ENCODE results near the gene SPTBN4.

Gene SPTBN4

DNA sequence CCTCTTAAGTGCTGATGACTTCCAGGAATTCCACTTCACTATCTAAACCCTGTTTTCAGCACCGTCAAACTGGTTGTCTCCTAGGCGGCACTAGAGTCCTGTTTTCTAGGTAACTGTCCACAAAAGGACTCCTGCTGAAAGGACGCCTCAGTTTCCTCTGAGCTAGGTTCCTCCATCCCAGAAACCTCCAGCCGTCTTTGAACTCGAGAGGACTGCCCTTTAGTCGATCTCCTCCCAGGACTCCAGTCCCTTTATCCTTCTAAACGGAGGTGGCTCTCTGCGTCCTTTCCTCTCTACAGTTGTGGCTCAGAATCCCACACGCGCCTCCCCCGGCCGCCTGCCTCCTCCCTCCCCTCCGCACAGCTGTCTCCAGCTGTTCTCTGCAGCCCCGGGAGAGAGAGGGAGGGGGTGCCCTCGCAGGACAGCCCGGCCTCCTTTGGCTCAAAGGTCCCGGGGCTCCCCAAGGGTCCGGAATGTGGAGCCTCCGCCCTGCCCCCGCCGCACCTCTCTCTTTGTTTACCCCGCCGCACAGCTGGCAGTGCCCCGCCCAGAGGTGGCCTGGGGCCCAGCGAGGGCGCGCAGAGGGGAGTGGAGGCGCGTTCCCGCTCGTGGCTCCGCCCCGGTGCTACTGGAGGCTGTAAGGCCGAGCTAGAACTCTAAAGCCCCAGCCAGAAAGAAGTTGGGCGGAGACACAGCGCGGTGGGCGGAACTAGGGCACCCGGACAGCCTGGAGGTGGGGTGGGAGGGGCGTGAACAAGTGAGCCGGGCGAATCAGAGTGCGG, 136.8 kb downstream of the SPTBN4 start:
- Histone ChIP-seq H2BK5ac (ENCODE audit: low read depth, low read length, poor library complexity, severe bottlenecking) (no peak overlapping the region), H3K23ac (ENCODE audit: low read length in 2 of 2) (no peak overlapping the region), H3K4me1 (ENCODE audit: control insufficient read depth, insufficient read depth, low read depth, low read length) (peaks cover 38% of the 10 kb centered on the region), H4K91ac (ENCODE audit: low read length) (peak overlapping the region; percentile 37), H3K4me3 (ENCODE audit: insufficient read depth in 1 of 2, low read depth in 1 of 2, low read length in 2 of 2) (peak overlapping the region; percentile 31 to 61), H2BK12ac (ENCODE audit: low read length in 2 of 2) (peak overlapping the region in 1 of 2 experiments; percentile 99), H3K9me3 (ENCODE audit: control insufficient read depth, low read length) (no peaks in the 10 kb centered on the region), H3K79me1 (replicated peaks; ENCODE audit: low read length, poor library complexity, severe bottlenecking) (peaks cover 1% of the 10 kb centered on the region), H3K18ac (ENCODE audit: low read depth in 1 of 2, low read length in 2 of 2) (peak overlapping the region; percentile 35 to 83), H2BK15ac (ENCODE audit: low read depth, poor library complexity, severe bottlenecking) (no peak overlapping the region), H2AK5ac (ENCODE audit: low read length, severe bottlenecking) (no peak overlapping the region), H4K8ac (ENCODE audit: low read length) (no peak overlapping the region), H2BK120ac (ENCODE audit: low read depth, low read length) (no peak overlapping the region), H3K4me2 (ENCODE audit: low read length, poor library complexity, severe bottlenecking) (peak overlapping the region; percentile 57), H3K36me3 (ENCODE audit: control insufficient read depth in 1 of 2, insufficient read depth in 2 of 2, low read depth in 1 of 2, low read length in 2 of 2) (peaks cover 0 to 10% of the 10 kb centered on the region in 2 experiments), H3K4ac (ENCODE audit: low read depth in 1 of 2, low read length in 2 of 2) (peak overlapping the region in 1 of 2 experiments; percentile 55), H2AFZ (ENCODE audit: low read depth, low read length) (no peak overlapping the region), H3K14ac (ENCODE audit: low read length in 2 of 2) (no peak overlapping the region), H3K9ac (ENCODE audit: low read length) (peak overlapping the region; percentile 64), H3K27me3 (ENCODE audit: control insufficient read depth in 1 of 2, insufficient read depth in 1 of 2, low read length in 2 of 2) (peaks cover 22 to 39% of the 10 kb centered on the region in 2 experiments), H3K27ac (ENCODE audit: low read length, poor library complexity, severe bottlenecking) (peak overlapping the region; percentile 34)
- peak; percentile 98 for DNase-seq
- under 1% methylated on average over 43 of the region's 43 CpGs for WGBS

DNA sequence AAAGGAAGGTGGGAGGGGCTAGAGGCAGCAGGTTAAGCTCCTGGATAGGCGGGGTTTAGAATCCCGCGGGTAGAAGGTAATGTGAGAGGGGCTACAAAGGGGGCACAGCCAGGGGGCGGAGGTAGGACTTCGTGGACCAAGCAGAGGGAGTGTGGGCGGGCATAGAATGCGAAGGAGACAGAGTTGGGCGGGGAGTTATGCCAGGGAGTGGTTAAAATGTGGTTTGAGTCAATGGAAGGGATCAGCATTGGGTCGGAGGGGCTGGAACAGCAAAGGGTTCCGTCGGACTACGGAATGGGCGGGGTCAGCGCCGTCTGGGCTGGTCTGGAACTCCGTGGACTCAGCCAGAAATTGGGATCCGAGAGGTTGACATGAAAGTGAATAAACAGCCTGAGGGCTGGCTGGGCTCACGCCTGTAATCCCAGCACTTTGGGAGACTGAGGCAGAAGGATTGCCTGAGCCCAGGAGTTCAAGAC, 137.4 kb downstream of the SPTBN4 start:
- Histone ChIP-seq H2AK5ac (ENCODE audit: low read length, severe bottlenecking) (no peak overlapping the region), H2BK120ac (ENCODE audit: low read depth, low read length) (no peak overlapping the region), H2AFZ (ENCODE audit: low read depth, low read length) (no peak overlapping the region), H3K18ac (ENCODE audit: low read depth in 1 of 2, low read length in 2 of 2) (peak overlapping the region in 1 of 2 experiments; percentile 5), H4K91ac (ENCODE audit: low read length) (no peak overlapping the region), H3K27ac (ENCODE audit: low read length, poor library complexity, severe bottlenecking) (no peak overlapping the region), H2BK5ac (ENCODE audit: low read depth, low read length, poor library complexity, severe bottlenecking) (no peak overlapping the region), H3K4me3 (ENCODE audit: insufficient read depth in 1 of 2, low read depth in 1 of 2, low read length in 2 of 2) (peak overlapping the region in 1 of 2 experiments; percentile 61), H3K9ac (ENCODE audit: low read length) (peak overlapping the region; percentile 11), H3K36me3 (ENCODE audit: control insufficient read depth in 1 of 2, insufficient read depth in 2 of 2, low read depth in 1 of 2, low read length in 2 of 2) (peaks cover 0 to 10% of the 10 kb centered on the region in 2 experiments), H3K79me1 (replicated peaks; ENCODE audit: low read length, poor library complexity, severe bottlenecking) (no peaks in the 10 kb centered on the region), H3K4me1 (ENCODE audit: control insufficient read depth, insufficient read depth, low read depth, low read length) (peaks cover 38% of the 10 kb centered on the region), H2BK12ac (ENCODE audit: low read length in 2 of 2) (peak overlapping the region in 1 of 2 experiments; percentile 57), H3K4ac (ENCODE audit: low read depth in 1 of 2, low read length in 2 of 2) (peak overlapping the region in 1 of 2 experiments; percentile 13), H4K8ac (ENCODE audit: low read length) (peak overlapping the region; percentile 56), H3K27me3 (ENCODE audit: control insufficient read depth in 1 of 2, insufficient read depth in 1 of 2, low read length in 2 of 2) (peaks cover 19 to 39% of the 10 kb centered on the region in 2 experiments), H3K23ac (ENCODE audit: low read length in 2 of 2) (no peak overlapping the region), H3K14ac (ENCODE audit: low read length in 2 of 2) (no peak overlapping the region), H2BK15ac (ENCODE audit: low read depth, poor library complexity, severe bottlenecking) (peak overlapping the region; percentile 65), H3K9me3 (ENCODE audit: control insufficient read depth, low read length) (no peaks in the 10 kb centered on the region), H3K4me2 (ENCODE audit: low read length, poor library complexity, severe bottlenecking) (peak overlapping the region; percentile 20)
- WGBS: 13% methylated on average over 18 of the region's 18 CpGs
- DNase-seq: no peak

DNA sequence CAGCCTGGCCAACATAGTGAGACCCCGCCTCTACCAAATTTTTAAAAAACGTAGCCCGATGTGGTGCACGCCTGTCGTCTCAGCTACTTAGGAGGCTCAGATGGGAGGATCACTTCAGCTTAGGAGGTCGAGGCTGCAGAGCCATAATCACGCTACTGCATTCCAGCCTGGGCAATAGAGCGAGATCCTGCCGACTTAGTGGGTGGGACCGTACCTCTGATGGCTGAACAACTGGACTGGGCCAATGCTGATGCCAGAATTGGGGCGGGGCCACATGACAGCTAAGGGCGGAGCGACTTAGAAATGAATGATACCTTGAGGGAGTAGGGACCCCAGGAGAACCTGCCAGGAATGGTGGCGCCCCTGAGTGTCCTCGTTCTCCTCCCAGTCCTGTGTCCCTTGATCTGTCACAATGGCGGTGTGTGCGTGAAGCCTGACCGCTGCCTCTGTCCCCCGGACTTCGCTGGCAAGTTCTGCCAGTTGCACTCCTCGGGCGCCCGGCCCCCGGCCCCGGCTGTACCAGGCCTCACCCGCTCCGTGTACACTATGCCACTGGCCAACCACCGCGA, 137.9 kb downstream of the SPTBN4 start:
- Histone ChIP-seq H3K27me3 (ENCODE audit: control insufficient read depth in 1 of 2, insufficient read depth in 1 of 2, low read length in 2 of 2) (peaks cover 20 to 36% of the 10 kb centered on the region in 2 experiments), H3K36me3 (ENCODE audit: control insufficient read depth in 1 of 2, insufficient read depth in 2 of 2, low read depth in 1 of 2, low read length in 2 of 2) (peaks cover 0 to 10% of the 10 kb centered on the region in 2 experiments), H3K9me3 (ENCODE audit: control insufficient read depth, low read length) (no peaks in the 10 kb centered on the region), H4K8ac (ENCODE audit: low read length) (no peak overlapping the region), H2BK12ac (ENCODE audit: low read length in 2 of 2) (peak overlapping the region; percentile 57 to 92), H3K14ac (ENCODE audit: low read length in 2 of 2) (peak overlapping the region in 1 of 2 experiments; percentile 13), H2AFZ (ENCODE audit: low read depth, low read length) (no peak overlapping the region), H2BK5ac (ENCODE audit: low read depth, low read length, poor library complexity, severe bottlenecking) (no peak overlapping the region), H3K4ac (ENCODE audit: low read depth in 1 of 2, low read length in 2 of 2) (peak overlapping the region in 1 of 2 experiments; percentile 81), H3K9ac (ENCODE audit: low read length) (no peak overlapping the region), H2BK15ac (ENCODE audit: low read depth, poor library complexity, severe bottlenecking) (no peak overlapping the region), H3K4me2 (ENCODE audit: low read length, poor library complexity, severe bottlenecking) (peak overlapping the region; percentile 86), H3K4me3 (ENCODE audit: insufficient read depth in 1 of 2, low read depth in 1 of 2, low read length in 2 of 2) (no peak overlapping the region), H3K23ac (ENCODE audit: low read length in 2 of 2) (no peak overlapping the region), H3K4me1 (ENCODE audit: control insufficient read depth, insufficient read depth, low read depth, low read length) (peaks cover 43% of the 10 kb centered on the region), H2BK120ac (ENCODE audit: low read depth, low read length) (peak overlapping the region; percentile 29), H3K79me1 (replicated peaks; ENCODE audit: low read length, poor library complexity, severe bottlenecking) (no peaks in the 10 kb centered on the region), H3K18ac (ENCODE audit: low read depth in 1 of 2, low read length in 2 of 2) (peak overlapping the region in 1 of 2 experiments; percentile 90), H2AK5ac (ENCODE audit: low read length, severe bottlenecking) (no peak overlapping the region), H3K27ac (ENCODE audit: low read length, poor library complexity, severe bottlenecking) (no peak overlapping the region), H4K91ac (ENCODE audit: low read length) (no peak overlapping the region)
- 41% methylated on average over 29 of the region's 29 CpGs for WGBS
- DNase-seq: no peak
